Subcutaneous adipose tissue (tissue), 4 donors: ENCODE measurements around the gene SUCNR1. TPM values are rescaled to one million over a fixed set of nuclear protein-coding genes. Genes with fewer than 3 reads are reported as not detected.

Source experiments
- total RNA-seq, 4 donors: library from RNA; depleted of rRNA; stranded (reverse); fragments of >200 nt; gene quantifications; one replicate each; pipeline ENCODE4 v1.1.0, GENCODE V29; 2016
- TF ChIP-seq, protein P1 (sequence below): fragments of 450-650 bp; IDR thresholded peaks from one replicate; pipeline ENCODE4 v1.5.1; 2016; ENCODE audit warnings: low read depth, mild to moderate bottlenecking, control low read depth, antibody characterized with exemption, moderate library complexity

Gene SUCNR1
- total RNA-seq, 4 donors from 2014 or later = 0.75 to 10.9 (median 3.1) TPM

GRCh38 chr3:151863611-151864010 lies 9.8 kb upstream of the SUCNR1 start:
- TF ChIP-seq, protein P1, sequence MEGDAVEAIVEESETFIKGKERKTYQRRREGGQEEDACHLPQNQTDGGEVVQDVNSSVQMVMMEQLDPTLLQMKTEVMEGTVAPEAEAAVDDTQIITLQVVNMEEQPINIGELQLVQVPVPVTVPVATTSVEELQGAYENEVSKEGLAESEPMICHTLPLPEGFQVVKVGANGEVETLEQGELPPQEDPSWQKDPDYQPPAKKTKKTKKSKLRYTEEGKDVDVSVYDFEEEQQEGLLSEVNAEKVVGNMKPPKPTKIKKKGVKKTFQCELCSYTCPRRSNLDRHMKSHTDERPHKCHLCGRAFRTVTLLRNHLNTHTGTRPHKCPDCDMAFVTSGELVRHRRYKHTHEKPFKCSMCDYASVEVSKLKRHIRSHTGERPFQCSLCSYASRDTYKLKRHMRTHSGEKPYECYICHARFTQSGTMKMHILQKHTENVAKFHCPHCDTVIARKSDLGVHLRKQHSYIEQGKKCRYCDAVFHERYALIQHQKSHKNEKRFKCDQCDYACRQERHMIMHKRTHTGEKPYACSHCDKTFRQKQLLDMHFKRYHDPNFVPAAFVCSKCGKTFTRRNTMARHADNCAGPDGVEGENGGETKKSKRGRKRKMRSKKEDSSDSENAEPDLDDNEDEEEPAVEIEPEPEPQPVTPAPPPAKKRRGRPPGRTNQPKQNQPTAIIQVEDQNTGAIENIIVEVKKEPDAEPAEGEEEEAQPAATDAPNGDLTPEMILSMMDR = no peak

- TF ChIP-seq, protein P1 = no peak
Measured at GRCh38 chr3:151864423-151865101, 8.9 kb upstream of the SUCNR1 start.

- TF ChIP-seq, protein P1 = no peak
Measured at GRCh38 chr3:151866711-151867410, 6.6 kb upstream of the SUCNR1 start.

GRCh38 chr3:151867666-151868065 lies 5.8 kb upstream of the SUCNR1 start:
- TF ChIP-seq, protein P1 = no peak

- TF ChIP-seq, protein P1 = no peak
Measured at GRCh38 chr3:151869181-151869580, 4.3 kb upstream of the SUCNR1 start.

DNA sequence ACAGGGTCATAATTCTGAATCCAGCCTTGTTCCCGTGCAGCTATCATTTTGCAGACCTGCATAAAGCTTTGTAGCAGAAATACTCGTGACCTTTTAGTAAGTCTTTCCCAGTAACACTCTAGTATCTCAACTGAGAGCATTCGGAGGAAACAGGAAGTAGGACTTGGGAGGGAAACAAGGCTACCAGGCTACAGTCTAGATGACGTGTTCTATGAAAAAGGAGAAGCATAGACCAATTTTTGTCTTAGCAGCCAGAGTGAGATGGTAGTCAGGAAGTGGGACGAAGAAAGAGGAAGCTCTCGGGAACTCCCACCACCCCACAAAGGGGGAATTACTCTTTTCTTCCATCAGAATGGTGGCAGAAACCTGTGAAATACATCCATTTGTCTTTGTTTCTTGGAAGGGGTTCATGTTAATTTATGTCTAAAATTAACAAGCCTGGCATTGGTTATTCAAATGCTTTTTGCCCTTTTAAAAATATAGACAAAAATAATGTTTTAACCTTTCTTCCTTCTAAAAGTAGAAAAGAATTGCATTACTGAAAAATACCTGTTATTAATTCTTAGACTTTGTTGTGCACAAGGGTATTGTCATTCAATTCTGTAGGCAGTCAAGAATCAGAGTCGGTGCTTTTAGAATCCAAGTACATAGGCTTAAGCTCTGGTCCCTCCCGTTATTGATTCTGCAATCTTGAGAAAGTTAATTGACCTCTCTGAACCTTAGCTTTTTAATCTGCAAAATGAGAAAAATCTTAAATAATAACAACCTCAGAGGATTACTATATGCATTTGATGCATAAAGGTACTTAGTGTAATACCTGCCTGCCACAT lies 1.6 kb upstream of the SUCNR1 start:
- TF ChIP-seq, protein P1 = no peak

DNA sequence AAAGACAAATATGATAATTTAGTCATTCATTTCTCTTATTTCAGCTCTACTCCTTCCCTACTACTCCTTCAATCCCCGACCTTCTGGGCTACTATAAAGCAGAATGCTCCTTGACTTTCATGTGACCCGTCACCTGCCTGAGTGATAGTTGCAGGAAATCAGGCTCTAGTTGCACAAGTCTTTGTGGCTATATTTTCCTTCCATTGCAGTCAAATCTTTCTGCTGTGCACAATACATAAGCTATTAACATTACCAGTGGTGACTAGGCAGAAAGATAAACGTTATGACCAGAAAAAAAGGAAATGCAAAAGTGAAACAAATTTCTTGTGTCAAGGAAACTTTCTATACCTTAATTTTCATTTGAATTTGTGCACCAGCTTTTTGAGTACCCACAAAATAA lies 2.3 kb downstream of the SUCNR1 start:
- TF ChIP-seq, protein P1 = no peak
